IMR-90 (cell line): ENCODE data around the gene NOS2. TPM values are rescaled to one million over a fixed set of nuclear protein-coding genes. Genes with fewer than 3 reads are reported as not detected.

Source experiments
- ATAC-seq: fragments of 200-7000 bp; cut with Tn5 transposase; 2 replicates; pipeline ENCODE4 v1.9.1; 2020; ENCODE audit warnings: low read depth, mild to moderate bottlenecking, moderate library complexity
- BruUV-seq: library from RNA; stranded (reverse); fragments of 400-500 nt; replicated peaks from 2 replicates; lab custom pipeline; 2021; lab: Mats Ljungman, UMichigan
- CTCF ChIA-PET: fragments of 300-600 bp; formaldehyde crosslinking; extraction: SDS; loops from one replicate; lab custom pipeline; 2021; ENCODE audit warnings: antibody characterized with exemption; lab: Yijun Ruan, JAX
- POLR2A ChIA-PET: fragments of 300-600 bp; sonication (Branson Sonifier 250); formaldehyde crosslinking; loops from one replicate; lab custom pipeline; 2022; ENCODE audit warnings: antibody characterized with exemption; ENCODE audit not compliant: unreplicated experiment; lab: Charles Lee
- DNase-seq: peaks from one replicate; pipeline ENCODE4 v3.0.0; 2013
- H2AFZ ChIP-seq: replicated peaks from 2 replicates; pipeline ENCODE3; 2013; ENCODE audit warnings: low read length, mild to moderate bottlenecking; ENCODE audit not compliant: poor library complexity
- H2AK5ac ChIP-seq: 2 replicates; pipeline ENCODE4 v1.6.1; 2013; ENCODE audit warnings: low read depth, low read length, inconsistent platforms
- H2AK9ac ChIP-seq: replicated peaks from 2 replicates; pipeline ENCODE3; 2013; ENCODE audit warnings: mild to moderate bottlenecking, low read depth, low read length, moderate library complexity; ENCODE audit not compliant: poor library complexity
- H2BK120ac ChIP-seq: 2 replicates; pipeline ENCODE4 v1.6.1; 2013; ENCODE audit warnings: low read depth, low read length, inconsistent platforms
- H2BK15ac ChIP-seq: 3 replicates; pipeline ENCODE4 v1.6.1; 2013; ENCODE audit warnings: low read depth, low read length, inconsistent platforms
- H2BK20ac ChIP-seq: 2 replicates; pipeline ENCODE4 v1.6.1; 2013; ENCODE audit warnings: low read depth, mild to moderate bottlenecking, inconsistent platforms, low read length, moderate library complexity
- H2BK5ac ChIP-seq: 2 replicates; pipeline ENCODE4 v1.6.1; 2013; ENCODE audit warnings: mild to moderate bottlenecking, low read depth, low read length, inconsistent platforms; ENCODE audit not compliant: poor library complexity, severe bottlenecking
- H3K14ac ChIP-seq: replicated peaks from 2 replicates; pipeline ENCODE4 v1.6.1; 2013; ENCODE audit warnings: low read depth, low read length, inconsistent platforms
- H3K18ac ChIP-seq: 2 replicates; pipeline ENCODE4 v1.6.1; 2013; ENCODE audit warnings: low read depth, low read length, control low read depth
- H3K23ac ChIP-seq: 2 replicates; pipeline ENCODE4 v1.6.1; 2013; ENCODE audit warnings: low read depth, low read length, inconsistent platforms
- H3K27ac ChIP-seq: 2 replicates; pipeline ENCODE4 v1.5.1; 2013; ENCODE audit warnings: mild to moderate bottlenecking, control low read depth, low read length; ENCODE audit not compliant: insufficient read depth
- H3K27me3 ChIP-seq: 2 replicates; pipeline ENCODE4 v1.6.1; 2013; ENCODE audit warnings: low read length; ENCODE audit not compliant: control insufficient read depth, insufficient read depth
- H3K36me3 ChIP-seq: 2 replicates; pipeline ENCODE4 v1.6.1; 2013; ENCODE audit warnings: low read length, mixed read lengths; ENCODE audit not compliant: control insufficient read depth, insufficient read depth
- H3K4ac ChIP-seq: 2 replicates; pipeline ENCODE4 v1.6.1; 2013; ENCODE audit warnings: low read depth, low read length, inconsistent platforms
- H3K4me1 ChIP-seq: 2 replicates; pipeline ENCODE4 v1.6.1; 2013; ENCODE audit warnings: low read length, mixed read lengths; ENCODE audit not compliant: control insufficient read depth, insufficient read depth
- H3K4me2 ChIP-seq: 2 replicates; pipeline ENCODE4 v1.6.1; 2013; ENCODE audit warnings: low read depth, mild to moderate bottlenecking, control low read depth, low read length, moderate library complexity
- H3K4me3 ChIP-seq: 2 replicates; pipeline ENCODE4 v1.5.1; 2013; ENCODE audit warnings: low read depth, mild to moderate bottlenecking, control low read depth, low read length, moderate library complexity; ENCODE audit not compliant: insufficient read depth
- H3K56ac ChIP-seq: 2 replicates; pipeline ENCODE4 v1.6.1; 2013; ENCODE audit warnings: low read length, inconsistent platforms; ENCODE audit not compliant: insufficient read depth; ENCODE audit errors: extremely low read depth
- H3K79me1 ChIP-seq, 2 experiments: 2 replicates each; pipeline ENCODE4 v1.6.1; 2013; ENCODE audit warnings: low read length in 2 of 2, inconsistent platforms in 1 of 2, low read depth in 1 of 2
- H3K9ac ChIP-seq: 2 replicates; pipeline ENCODE4 v1.6.1; 2013; ENCODE audit warnings: low read depth, low read length, control low read depth
- H3K9me1 ChIP-seq: 2 replicates; pipeline ENCODE4 v1.6.1; 2013; ENCODE audit warnings: low read length, inconsistent platforms; ENCODE audit not compliant: insufficient read depth
- H3K9me3 ChIP-seq: 2 replicates; pipeline ENCODE4 v1.6.1; 2013; ENCODE audit warnings: low read length; ENCODE audit not compliant: control insufficient read depth, insufficient read depth
- H4K20me1 ChIP-seq: 2 replicates; pipeline ENCODE4 v1.6.1; 2013; ENCODE audit warnings: low read length, inconsistent platforms; ENCODE audit not compliant: insufficient read depth
- H4K5ac ChIP-seq: 2 replicates; pipeline ENCODE4 v1.6.1; 2013; ENCODE audit warnings: mild to moderate bottlenecking, low read depth, low read length, control low read depth
- H4K8ac ChIP-seq, 2 experiments: 2 replicates each; pipeline ENCODE4 v1.6.1; 2013; ENCODE audit warnings: low read depth in 2 of 2, low read length in 2 of 2, control low read depth in 1 of 2, inconsistent platforms in 1 of 2
- H4K91ac ChIP-seq: 2 replicates; pipeline ENCODE4 v1.6.1; 2013; ENCODE audit warnings: low read depth, low read length, inconsistent platforms; ENCODE audit not compliant: insufficient read depth
- MAFK ChIP-seq: IDR thresholded peaks from 2 replicates; pipeline ENCODE4 v1.6.1; 2012; ENCODE audit warnings: low read depth, low read length, improper control_type of control experiment
- SMC3 ChIP-seq: fragments of 150-350 bp; IDR thresholded peaks from 2 replicates; pipeline ENCODE4 v1.6.1; 2016; ENCODE audit warnings: low read depth, mild to moderate bottlenecking, antibody characterized with exemption, low read length, moderate library complexity
- WGBS, 2 experiments: methylation state at CpG; one replicate each; pipeline versions ENCODE4 v1.1.5 to v1.1.7; 2013; ENCODE audit warnings: missing lambda C conversion rate in 2 of 2; ENCODE audit not compliant: insufficient read length in 1 of 2; ENCODE audit errors: extremely low coverage in 2 of 2; 5-methylcytosine and 5-hydroxymethylcytosine counted together
- dilution Hi-C: fragments of 300-500 bp; cut with HindIII; formaldehyde crosslinking; loops from one replicate; pipeline ENCODE4 v1.14.3; 2018; ENCODE audit warnings: low sequenced_read_pairs; ENCODE audit not compliant: unreplicated experiment
- in situ Hi-C: fragments of 300-500 bp; cut with MboI; formaldehyde crosslinking; loops from 3 replicates; pipeline ENCODE4 v1.14.3; 2019; ENCODE audit warnings: low sequenced_read_pairs, inconsistent platforms, mixed read lengths
- intact Hi-C: fragments of 100-400 bp; cut with micrococcal nuclease; formaldehyde crosslinking; loops from 2 replicates; pipeline ENCODE4 v1.10.0; 2022
- polyA plus RNA-seq, 3 experiments: library from polyadenylated mRNA; depleted of rRNA; stranded (reverse); fragments of >200 nt; gene quantifications; 2 replicates each; pipeline ENCODE4 v1.2.3, GENCODE V29; 2012; ENCODE audit warnings: low replicate concordance in 1 of 3
- total RNA-seq: library from RNA; depleted of rRNA; stranded (reverse); fragments of >200 nt; gene quantifications from 2 replicates; pipeline ENCODE4 v1.2.3, GENCODE V29; 2012

The NOS2 gene
- total and polyA plus RNA-seq, 2 of the 4 experiments (the other 2 are of a cell fraction): under 0.01 TPM; not detected in 1

DNA sequence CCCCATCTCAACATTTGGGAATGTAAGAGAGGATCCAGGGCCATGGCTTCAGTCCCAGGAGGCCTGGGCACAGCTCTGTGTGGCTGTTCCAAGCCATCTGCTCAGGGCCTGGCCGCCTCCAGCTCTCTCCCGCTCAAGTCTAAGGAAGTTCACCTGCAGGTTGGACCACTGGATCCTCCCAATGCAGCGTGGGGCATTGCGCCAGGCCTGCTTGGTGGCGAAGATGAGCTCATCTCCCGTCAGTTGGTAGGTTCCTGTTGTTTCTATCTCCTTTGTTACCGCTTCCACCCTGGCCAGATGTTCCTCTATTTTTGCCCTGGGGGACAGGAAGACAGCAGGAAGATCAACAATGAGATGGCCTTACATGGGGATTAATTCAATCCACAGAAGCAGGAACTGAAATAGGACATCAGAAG lies 17.5 kb downstream of the NOS2 start:
- Histone ChIP-seq H2BK120ac (no peak overlapping the region), H4K20me1 (no peaks in the 10 kb centered on the region), H2BK20ac (no peak overlapping the region), H3K27ac (no peak overlapping the region), H2BK15ac (no peak overlapping the region), H3K4me3 (no peak overlapping the region), H3K18ac (no peak overlapping the region), H2AK9ac (no peak overlapping the region), H3K79me1 (no peaks in the 10 kb centered on the region), H3K4ac (no peak overlapping the region), H3K23ac (no peak overlapping the region), H3K9me3 (no peaks in the 10 kb centered on the region), H2BK5ac (no peak overlapping the region), H3K14ac (no peak overlapping the region), H4K8ac (no peak overlapping the region), H3K9ac (no peak overlapping the region), H3K56ac (no peak overlapping the region), H3K27me3 (peaks cover 7% of the 10 kb centered on the region), H3K4me2 (no peak overlapping the region), H4K5ac (no peak overlapping the region), H3K9me1 (no peaks in the 10 kb centered on the region), H3K4me1 (no peaks in the 10 kb centered on the region), H2AK5ac (no peak overlapping the region), H4K91ac (no peak overlapping the region), H2AFZ (no peak overlapping the region), H3K36me3 (no peaks in the 10 kb centered on the region)
- CTCF ChIA-PET: no interaction called here
- no CpG with 5 or more reads among the region's 7 CpGs for WGBS, 2 experiments
- in situ Hi-C loops (no loop called here), intact Hi-C loops (no loop called here), dilution Hi-C loops (no loop called here)
- ATAC-seq (no peak), DNase-seq (no peak)
- no TSS peak for BruUV-seq
- no peak for TF ChIP-seq SMC3
- TF ChIP-seq MAFK: no peak
- POLR2A ChIA-PET: no interaction called here
